Measurements from ENCODE around the gene CFAP92.

DNA sequence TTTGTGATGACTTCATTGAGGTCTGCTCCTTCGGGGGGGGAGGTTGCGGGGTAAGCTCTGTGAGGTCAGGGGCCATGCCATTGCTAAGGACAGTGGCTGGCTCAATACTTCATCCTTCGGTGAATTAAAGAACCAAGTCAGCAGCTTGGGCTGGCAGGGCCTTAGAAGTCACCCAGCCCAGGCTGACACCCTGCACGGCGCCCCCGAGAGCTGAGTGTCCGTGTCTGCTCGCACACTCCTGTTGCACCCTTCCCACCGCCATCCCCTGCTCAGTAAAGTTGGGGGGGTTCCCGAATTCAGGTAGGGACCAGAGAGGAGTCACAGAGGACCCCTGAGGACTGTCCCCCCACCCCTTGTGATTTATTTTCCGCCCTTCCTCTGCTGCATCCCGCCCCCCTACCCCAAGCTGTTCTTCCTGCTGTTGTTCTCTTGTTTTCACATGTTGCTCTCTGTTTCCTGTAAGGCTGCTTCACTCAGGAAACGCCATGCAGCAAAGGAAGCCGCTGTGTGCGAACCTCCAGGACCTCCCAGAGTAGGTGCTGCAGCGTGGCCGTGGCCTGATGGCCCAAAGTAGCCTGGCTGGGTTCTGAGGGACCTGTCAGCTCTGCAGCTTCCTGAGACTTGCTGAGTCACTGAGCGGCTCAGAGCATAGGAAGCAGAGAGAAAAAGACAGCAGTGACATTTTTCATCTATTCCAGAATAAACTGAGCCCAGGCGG is 21.7 kb upstream of the CFAP92 start:
- TF ChIP-seq, protein P1, sequence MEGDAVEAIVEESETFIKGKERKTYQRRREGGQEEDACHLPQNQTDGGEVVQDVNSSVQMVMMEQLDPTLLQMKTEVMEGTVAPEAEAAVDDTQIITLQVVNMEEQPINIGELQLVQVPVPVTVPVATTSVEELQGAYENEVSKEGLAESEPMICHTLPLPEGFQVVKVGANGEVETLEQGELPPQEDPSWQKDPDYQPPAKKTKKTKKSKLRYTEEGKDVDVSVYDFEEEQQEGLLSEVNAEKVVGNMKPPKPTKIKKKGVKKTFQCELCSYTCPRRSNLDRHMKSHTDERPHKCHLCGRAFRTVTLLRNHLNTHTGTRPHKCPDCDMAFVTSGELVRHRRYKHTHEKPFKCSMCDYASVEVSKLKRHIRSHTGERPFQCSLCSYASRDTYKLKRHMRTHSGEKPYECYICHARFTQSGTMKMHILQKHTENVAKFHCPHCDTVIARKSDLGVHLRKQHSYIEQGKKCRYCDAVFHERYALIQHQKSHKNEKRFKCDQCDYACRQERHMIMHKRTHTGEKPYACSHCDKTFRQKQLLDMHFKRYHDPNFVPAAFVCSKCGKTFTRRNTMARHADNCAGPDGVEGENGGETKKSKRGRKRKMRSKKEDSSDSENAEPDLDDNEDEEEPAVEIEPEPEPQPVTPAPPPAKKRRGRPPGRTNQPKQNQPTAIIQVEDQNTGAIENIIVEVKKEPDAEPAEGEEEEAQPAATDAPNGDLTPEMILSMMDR (IDR thresholded peaks at IDR 0.05; ENCODE audit: low read length), result no peak
- TF ChIP-seq EZH2 (optimal IDR thresholded peaks at IDR 0.05; ENCODE audit: low read depth, low read length), result no peak
- TF ChIP-seq EZH2phosphoT487 (IDR thresholded peaks at IDR 0.05; ENCODE audit: low read length), result no peak

Data from MM.1S (cell line).